GM21529 (cell line): ENCODE measurements around the gene DBX1.
A peak's percentile ranks its signal among the peaks of the same experiment; 100 is the strongest.
"Not testable (repeated sequence)": the region's sequence is repeated elsewhere in the genome, so short reads cannot be mapped to it uniquely, and the experiment has no call there.

ENCODE experiments used
- ATAC-seq: cut with Tn5 transposase; IDR thresholded peaks from one replicate; pipeline ENCODE4 v1.9.1; 2021; ENCODE audit not compliant: unreplicated experiment

DBX1 gene

GRCh38 chr11:20160425-20161229, at the start of gene DBX1:
DBX1 (minus strand) TSS chr11:20160475; CDS start chr11:20160324, 151 bp downstream.
- ATAC-seq = no peak

- ATAC-seq = no peak
These were observed 48.4 kb upstream of the DBX1 start for GRCh38 chr11:20208622-20209111.

- ATAC-seq = no peak
These were observed 47.7 kb upstream of the DBX1 start for GRCh38 chr11:20207781-20208621.

- no peak for ATAC-seq
These were observed 45.5 kb upstream of the DBX1 start for GRCh38 chr11:20205807-20206206.

- no peak for ATAC-seq
These were observed 44.4 kb upstream of the DBX1 start for GRCh38 chr11:20204681-20205080.

GRCh38 chr11:20203831-20204230, 43.6 kb upstream of the DBX1 start:
- no peak for ATAC-seq

GRCh38 chr11:20201231-20201630, 41.0 kb upstream of the DBX1 start:
- ATAC-seq = no peak

- not testable (repeated sequence) for ATAC-seq
These were observed 40.2 kb upstream of the DBX1 start for GRCh38 chr11:20200331-20200955.

GRCh38 chr11:20197881-20198280, 37.6 kb upstream of the DBX1 start:
- ATAC-seq = peak; percentile 64

GRCh38 chr11:20194470-20194869, 34.2 kb upstream of the DBX1 start:
- no peak for ATAC-seq

GRCh38 chr11:20193307-20193706, 33.0 kb upstream of the DBX1 start:
- ATAC-seq = no peak

- no peak for ATAC-seq
These were observed 32.4 kb upstream of the DBX1 start for GRCh38 chr11:20192641-20193040.

- ATAC-seq = no peak
These were observed 31.9 kb upstream of the DBX1 start for GRCh38 chr11:20192151-20192550.

- no peak for ATAC-seq
These were observed 18.7 kb upstream of the DBX1 start for GRCh38 chr11:20178976-20179375.

GRCh38 chr11:20177136-20177535, 16.9 kb upstream of the DBX1 start:
- no peak for ATAC-seq

- ATAC-seq = no peak
These were observed 12.6 kb upstream of the DBX1 start for GRCh38 chr11:20172721-20173447.

GRCh38 chr11:20163783-20164481, 3.7 kb upstream of the DBX1 start:
- ATAC-seq = no peak

- no peak for ATAC-seq
These were observed 2.8 kb upstream of the DBX1 start for GRCh38 chr11:20162824-20163782.
